Tibial artery (tissue), 4 donors: ENCODE results near the gene HPSE2.

Experiments
- DNase-seq, 2 donors: peaks; one replicate each; pipeline ENCODE4 v3.0.0-alpha.2; 2019
- H3K27ac ChIP-seq, 2 donors: fragments of 200-600 bp; sonication (generic) in 1 of 2; 1 replicate in 1 of 2; 2 replicates in 1 of 2; pipeline ENCODE4 v1.5.1; 2018 to 2019; ENCODE audit warnings: mild to moderate bottlenecking in 1 of 2
- H3K27me3 ChIP-seq, 2 donors: fragments of 200-600 bp; sonication (generic) in 1 of 2; one replicate each; pipeline versions ENCODE4 v1.5.1 to v1.6.0; 2016 to 2019
- H3K36me3 ChIP-seq, 3 donors: fragments of 200-600 bp; sonication (generic) in 2 of 3; one replicate each; pipeline ENCODE4 v1.5.1; 2016 to 2019; ENCODE audit warnings: mild to moderate bottlenecking in 2 of 3
- H3K4me1 ChIP-seq, 4 donors: fragments of 200-600 bp; sonication (generic) in 2 of 4; 1 replicate in 3 of 4; 2 replicates in 1 of 4; pipeline ENCODE4 v1.5.1; 2016 to 2019
- H3K4me3 ChIP-seq, 2 donors: fragments of 200-600 bp; sonication (generic) in 1 of 2; 1 replicate in 1 of 2; 2 replicates in 1 of 2; pipeline ENCODE4 v1.5.1; 2018 to 2019; ENCODE audit warnings: mild to moderate bottlenecking in 2 of 2
- H3K9me3 ChIP-seq, 3 donors: fragments of 200-600 bp; sonication (generic) in 1 of 3; one replicate each; pipeline ENCODE4 v1.5.1; 2016 to 2019
- intact Hi-C: fragments of 100-400 bp; cut with DNase I; formaldehyde crosslinking; loops from one replicate; pipeline ENCODE4 v1.15.0; 2023; ENCODE audit warnings: low total_unique reads
- TF ChIP-seq, protein P1 (sequence below), 2 experiments: fragments of 200-600 bp in 1 of 2; fragments of 450-650 bp in 1 of 2; IDR thresholded peaks; one replicate each; pipeline ENCODE4 v1.5.1; 2017 to 2019; ENCODE audit warnings: antibody characterized with exemption in 2 of 2, mild to moderate bottlenecking in 1 of 2, moderate library complexity in 1 of 2

HPSE2 gene

DNA sequence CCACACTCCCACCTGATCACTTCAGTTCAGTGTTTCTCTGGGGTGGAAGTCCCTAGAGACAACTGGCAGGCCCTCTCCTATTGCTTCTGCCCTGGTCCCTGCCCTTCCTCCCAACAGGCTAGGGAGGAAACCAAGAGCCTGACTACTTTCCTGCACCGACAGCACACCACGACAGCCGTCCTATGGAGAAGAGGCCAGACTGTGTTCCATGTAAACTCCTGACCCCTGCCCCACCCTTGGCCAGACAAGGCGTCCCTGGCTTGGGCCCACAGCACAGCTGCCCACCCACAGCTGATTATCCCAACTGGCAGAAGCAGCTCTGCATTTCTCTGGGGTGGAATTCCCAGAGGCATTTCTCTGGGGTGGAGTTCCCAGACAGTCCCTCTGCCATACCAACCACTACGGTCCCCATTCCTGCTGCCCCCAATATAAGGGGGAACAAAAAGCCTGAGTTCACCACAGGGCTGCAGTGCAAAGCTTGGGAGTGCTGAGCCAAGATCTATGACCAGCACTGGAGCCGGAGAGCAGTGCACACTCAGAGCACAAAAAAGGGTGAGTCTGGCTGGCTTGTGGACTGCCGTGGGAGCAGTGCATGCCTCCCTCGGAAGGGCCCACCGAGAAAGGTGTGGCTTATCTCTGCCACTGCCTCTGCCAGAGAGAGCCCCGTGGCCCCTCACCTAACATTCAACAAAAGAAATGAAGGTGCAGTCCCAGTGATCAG lies 193.4 kb downstream of the HPSE2 start:
- no peak overlapping the region for H3K4me3 ChIP-seq
- H3K9me3 ChIP-seq = peaks cover 0 to 19% (median 0%) of the 10 kb centered on the region in 3 donors
- no peak overlapping the region for H3K27ac ChIP-seq
- H3K27me3 ChIP-seq = no peaks in the 10 kb centered on the region
- H3K36me3 ChIP-seq = no peaks in the 10 kb centered on the region
- no peaks in the 10 kb centered on the region for H3K4me1 ChIP-seq
- intact Hi-C loops = no loop called here
- TF ChIP-seq, protein P1, sequence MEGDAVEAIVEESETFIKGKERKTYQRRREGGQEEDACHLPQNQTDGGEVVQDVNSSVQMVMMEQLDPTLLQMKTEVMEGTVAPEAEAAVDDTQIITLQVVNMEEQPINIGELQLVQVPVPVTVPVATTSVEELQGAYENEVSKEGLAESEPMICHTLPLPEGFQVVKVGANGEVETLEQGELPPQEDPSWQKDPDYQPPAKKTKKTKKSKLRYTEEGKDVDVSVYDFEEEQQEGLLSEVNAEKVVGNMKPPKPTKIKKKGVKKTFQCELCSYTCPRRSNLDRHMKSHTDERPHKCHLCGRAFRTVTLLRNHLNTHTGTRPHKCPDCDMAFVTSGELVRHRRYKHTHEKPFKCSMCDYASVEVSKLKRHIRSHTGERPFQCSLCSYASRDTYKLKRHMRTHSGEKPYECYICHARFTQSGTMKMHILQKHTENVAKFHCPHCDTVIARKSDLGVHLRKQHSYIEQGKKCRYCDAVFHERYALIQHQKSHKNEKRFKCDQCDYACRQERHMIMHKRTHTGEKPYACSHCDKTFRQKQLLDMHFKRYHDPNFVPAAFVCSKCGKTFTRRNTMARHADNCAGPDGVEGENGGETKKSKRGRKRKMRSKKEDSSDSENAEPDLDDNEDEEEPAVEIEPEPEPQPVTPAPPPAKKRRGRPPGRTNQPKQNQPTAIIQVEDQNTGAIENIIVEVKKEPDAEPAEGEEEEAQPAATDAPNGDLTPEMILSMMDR (IDR thresholded peaks at IDR 0.05) = no peak
- DNase-seq = no peak

DNA sequence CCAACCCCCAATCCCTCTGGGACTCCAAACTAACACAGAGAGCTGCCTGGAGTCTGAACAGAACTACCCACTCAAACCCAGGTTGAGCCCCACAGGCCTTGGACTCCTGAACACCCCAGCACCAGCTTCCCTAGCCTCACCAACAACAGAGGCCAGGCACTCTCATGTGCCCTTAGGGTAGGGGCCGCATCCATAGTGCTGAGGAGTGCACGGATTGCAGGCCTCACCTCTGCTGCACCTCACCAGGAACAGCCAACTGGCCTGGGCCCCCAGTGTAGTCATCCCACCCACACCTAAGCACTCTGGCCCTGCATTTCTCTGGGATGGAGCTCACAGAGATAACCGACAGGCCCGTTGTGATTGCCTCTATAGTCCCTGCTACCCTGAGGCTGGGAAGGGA lies 194.2 kb downstream of the HPSE2 start:
- no peak overlapping the region for H3K4me3 ChIP-seq
- no peaks in the 10 kb centered on the region for H3K27me3 ChIP-seq
- TF ChIP-seq, protein P1 (IDR thresholded peaks at IDR 0.05) = no peak
- no peaks in the 10 kb centered on the region for H3K36me3 ChIP-seq
- no peak for DNase-seq
- H3K9me3 ChIP-seq = peaks cover 0 to 19% (median 0%) of the 10 kb centered on the region in 3 donors
- H3K4me1 ChIP-seq = no peaks in the 10 kb centered on the region
- no peak overlapping the region for H3K27ac ChIP-seq
- intact Hi-C loops = no loop called here

DNA sequence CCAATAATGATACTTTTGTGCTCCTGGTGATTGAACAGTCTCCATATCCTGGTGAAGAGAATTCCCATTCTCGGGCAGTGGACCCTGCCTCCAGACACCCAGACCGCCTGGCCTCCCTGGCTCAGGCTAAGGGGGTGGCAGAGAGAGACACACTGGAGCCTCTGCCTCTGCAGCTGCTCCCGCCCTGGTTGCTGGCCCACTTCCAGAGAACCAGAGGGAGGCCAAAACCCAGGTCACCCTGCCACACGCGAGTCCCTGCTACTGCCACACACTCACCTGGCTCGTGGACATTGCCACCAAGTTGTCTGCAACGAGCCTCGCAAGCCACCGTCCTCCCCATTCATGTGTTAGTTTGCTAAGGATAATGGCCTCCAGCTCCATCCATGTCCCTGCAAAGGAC lies 221.8 kb downstream of the HPSE2 start:
- Histone ChIP-seq H3K9me3 (no peaks in the 10 kb centered on the region), H3K27me3 (no peaks in the 10 kb centered on the region), H3K4me3 (no peak overlapping the region), H3K27ac (no peak overlapping the region), H3K36me3 (no peaks in the 10 kb centered on the region), H3K4me1 (peaks cover 0 to 21% (median 0%) of the 10 kb centered on the region in 4 donors)
- TF ChIP-seq, protein P1 (IDR thresholded peaks at IDR 0.05) = no peak
- intact Hi-C loops = no loop called here
- no peak for DNase-seq

DNA sequence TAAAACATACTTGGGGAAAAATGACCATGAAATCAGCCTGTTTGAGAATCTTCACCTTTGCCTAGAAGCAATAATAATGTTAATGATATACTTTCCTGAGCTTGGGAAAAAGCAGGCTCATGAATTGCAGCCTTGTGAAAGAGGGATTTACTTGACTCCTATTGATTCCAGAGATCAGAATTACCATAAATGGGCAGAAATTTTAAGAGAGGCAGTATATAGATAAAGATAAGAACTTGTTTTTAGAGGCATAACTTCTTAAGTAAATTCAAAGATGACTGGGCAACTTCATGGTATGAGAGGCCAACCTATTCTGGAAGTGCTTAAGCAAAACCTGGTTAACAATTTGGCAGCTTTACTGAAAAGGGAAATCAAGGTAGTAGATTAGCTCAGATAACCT lies 225.4 kb downstream of the HPSE2 start:
- TF ChIP-seq, protein P1 (IDR thresholded peaks at IDR 0.05) = no peak
- H3K9me3 ChIP-seq = peaks cover 0 to 4% (median 0%) of the 10 kb centered on the region in 3 donors
- no peaks in the 10 kb centered on the region for H3K36me3 ChIP-seq
- no peak overlapping the region for H3K27ac ChIP-seq
- peaks cover 0 to 35% (median 2%) of the 10 kb centered on the region in 4 donors for H3K4me1 ChIP-seq
- H3K27me3 ChIP-seq = no peaks in the 10 kb centered on the region
- H3K4me3 ChIP-seq = no peak overlapping the region
- intact Hi-C loops = no loop called here
- DNase-seq = no peak

DNA sequence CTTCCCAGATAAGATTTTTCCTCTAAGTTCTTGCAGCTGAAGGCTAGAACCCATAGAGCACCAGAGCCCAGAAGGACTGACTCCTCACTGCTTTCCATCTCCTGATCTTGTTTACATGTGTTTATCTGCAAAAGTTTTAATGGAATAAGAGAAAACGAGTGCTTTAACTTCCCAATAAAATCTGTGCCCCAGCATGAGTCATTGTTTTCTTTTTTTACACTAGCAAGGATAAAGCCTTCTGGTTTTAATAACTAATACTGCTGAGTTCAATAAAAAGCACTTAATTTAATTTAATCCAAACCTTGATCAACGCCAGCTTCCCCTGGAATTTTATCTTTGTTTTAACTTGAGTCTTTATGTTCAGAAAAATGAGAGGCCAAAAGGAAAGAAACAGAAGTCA lies 227.6 kb downstream of the HPSE2 start:
- DNase-seq = no peak
- no peak overlapping the region for H3K4me3 ChIP-seq
- H3K36me3 ChIP-seq = no peaks in the 10 kb centered on the region
- H3K27ac ChIP-seq = peak overlapping the region in 1 of 2 donors; percentile 12
- H3K9me3 ChIP-seq = peaks cover 4 to 12% (median 4%) of the 10 kb centered on the region in 3 donors
- H3K27me3 ChIP-seq = no peaks in the 10 kb centered on the region
- TF ChIP-seq, protein P1 (IDR thresholded peaks at IDR 0.05) = no peak
- intact Hi-C loops = no loop called here
- peaks cover 0 to 35% (median 2%) of the 10 kb centered on the region in 4 donors for H3K4me1 ChIP-seq
